ENCODE data around the gene PPIL3.

PPIL3 gene

DNA sequence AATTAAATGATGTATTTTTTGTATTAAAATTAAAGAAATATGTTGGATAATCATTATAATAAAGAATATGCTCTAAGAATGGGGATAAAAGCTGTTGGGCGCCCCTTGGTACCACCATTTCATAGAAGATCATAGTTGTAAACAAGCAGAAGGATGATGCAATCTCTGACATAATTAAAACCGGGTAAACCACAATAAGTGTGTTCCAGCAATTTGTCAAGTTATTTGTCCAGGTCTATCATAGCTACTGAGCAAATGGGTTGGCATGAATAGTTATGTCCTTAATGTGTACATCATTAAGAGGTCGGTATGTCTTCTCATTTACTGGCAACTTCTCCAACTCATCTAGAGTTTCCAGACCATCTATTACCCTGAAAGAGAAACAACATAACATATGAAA lies 17.7 kb downstream of the PPIL3 start:
- DNase-seq (ENCODE audit: extremely low read depth, low read depth): no peak
- TF ChIP-seq, protein P1, sequence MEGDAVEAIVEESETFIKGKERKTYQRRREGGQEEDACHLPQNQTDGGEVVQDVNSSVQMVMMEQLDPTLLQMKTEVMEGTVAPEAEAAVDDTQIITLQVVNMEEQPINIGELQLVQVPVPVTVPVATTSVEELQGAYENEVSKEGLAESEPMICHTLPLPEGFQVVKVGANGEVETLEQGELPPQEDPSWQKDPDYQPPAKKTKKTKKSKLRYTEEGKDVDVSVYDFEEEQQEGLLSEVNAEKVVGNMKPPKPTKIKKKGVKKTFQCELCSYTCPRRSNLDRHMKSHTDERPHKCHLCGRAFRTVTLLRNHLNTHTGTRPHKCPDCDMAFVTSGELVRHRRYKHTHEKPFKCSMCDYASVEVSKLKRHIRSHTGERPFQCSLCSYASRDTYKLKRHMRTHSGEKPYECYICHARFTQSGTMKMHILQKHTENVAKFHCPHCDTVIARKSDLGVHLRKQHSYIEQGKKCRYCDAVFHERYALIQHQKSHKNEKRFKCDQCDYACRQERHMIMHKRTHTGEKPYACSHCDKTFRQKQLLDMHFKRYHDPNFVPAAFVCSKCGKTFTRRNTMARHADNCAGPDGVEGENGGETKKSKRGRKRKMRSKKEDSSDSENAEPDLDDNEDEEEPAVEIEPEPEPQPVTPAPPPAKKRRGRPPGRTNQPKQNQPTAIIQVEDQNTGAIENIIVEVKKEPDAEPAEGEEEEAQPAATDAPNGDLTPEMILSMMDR (IDR thresholded peaks at IDR 0.05; ENCODE audit: low read depth, low read length, missing control alignments): no peak
- H3K4me3 ChIP-seq (replicated peaks; ENCODE audit: low read depth, low read length): no peak overlapping the region

DNA sequence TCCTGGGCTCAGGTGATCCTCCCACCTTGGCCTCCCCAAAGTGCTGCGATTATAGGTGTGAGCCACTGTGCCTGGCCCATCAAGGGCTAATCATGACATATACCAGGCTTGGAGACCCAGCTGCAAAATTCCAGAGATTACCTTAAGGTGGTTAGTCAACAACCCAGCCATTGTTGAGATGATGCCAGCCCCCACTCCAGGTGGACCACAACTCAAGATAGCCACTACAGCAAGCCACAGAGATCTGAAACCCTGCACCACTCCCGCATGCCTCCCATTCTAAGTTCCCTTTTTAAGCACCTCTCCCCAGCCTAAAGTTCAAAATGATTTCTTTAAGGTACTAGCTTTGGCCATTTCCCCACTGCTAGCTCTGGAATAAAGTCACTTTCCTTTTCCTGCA lies 19.9 kb downstream of the PPIL3 start:
- H3K4me3 ChIP-seq (replicated peaks; ENCODE audit: low read depth, low read length): no peak overlapping the region
- no peak for DNase-seq (ENCODE audit: extremely low read depth, low read depth)
- TF ChIP-seq, protein P1 (IDR thresholded peaks at IDR 0.05; ENCODE audit: low read depth, low read length, missing control alignments): no peak

DNA sequence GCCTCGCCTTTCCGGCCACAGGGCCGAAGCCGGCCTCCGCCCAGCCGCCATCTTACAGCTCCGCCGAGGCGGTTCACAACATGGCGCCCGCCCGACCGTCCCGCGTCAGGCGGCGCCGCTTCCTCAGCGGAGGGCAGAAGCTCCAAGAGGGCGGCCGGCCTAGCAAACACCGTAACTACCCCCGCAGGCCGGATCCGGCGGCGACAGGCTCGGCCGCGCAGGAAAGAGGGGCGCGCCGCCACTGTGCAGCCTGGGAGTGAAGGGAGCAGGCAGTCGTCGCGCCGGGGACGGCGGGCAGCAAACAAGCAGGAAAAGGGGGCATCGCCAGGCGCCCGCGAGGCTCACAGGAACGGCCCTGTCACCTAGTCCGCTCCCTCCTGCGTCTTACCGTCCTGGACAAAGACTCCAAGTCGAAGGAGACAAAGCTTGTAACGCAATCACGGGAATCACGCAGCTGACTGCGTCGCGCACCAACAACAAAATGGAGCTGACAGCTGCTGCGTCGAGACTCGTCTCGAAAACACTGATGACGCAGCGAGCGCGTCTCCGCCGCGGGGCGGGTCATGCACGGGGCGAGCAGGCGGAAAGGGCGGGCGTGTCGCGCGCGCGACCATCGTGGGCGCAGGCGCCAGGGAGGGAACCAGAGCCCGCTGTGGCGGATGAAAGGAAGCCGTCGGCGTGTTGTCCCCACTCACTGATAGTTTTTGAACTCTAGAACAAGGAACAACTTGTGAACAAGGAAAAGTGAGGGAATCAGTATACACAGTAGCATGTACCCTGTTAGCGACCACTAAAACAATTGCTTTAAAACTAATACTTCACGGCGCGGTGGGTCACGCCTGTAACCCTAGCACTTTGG lies 24.5 kb downstream of the PPIL3 start, which contains the start of gene CLK1:
Gene CLK1 (minus strand): TSS at position 483 of the 859 bp plus-strand sequence. CDS start 2,796 bp downstream, outside the sequence.
- TF ChIP-seq, protein P1 (IDR thresholded peaks at IDR 0.05; ENCODE audit: low read depth, low read length, missing control alignments): no peak
- peak within 1 kb of the TSS; percentile 87 for H3K4me3 ChIP-seq (replicated peaks; ENCODE audit: low read depth, low read length)
- peak; percentile 75 for DNase-seq (ENCODE audit: extremely low read depth, low read depth)

DNA sequence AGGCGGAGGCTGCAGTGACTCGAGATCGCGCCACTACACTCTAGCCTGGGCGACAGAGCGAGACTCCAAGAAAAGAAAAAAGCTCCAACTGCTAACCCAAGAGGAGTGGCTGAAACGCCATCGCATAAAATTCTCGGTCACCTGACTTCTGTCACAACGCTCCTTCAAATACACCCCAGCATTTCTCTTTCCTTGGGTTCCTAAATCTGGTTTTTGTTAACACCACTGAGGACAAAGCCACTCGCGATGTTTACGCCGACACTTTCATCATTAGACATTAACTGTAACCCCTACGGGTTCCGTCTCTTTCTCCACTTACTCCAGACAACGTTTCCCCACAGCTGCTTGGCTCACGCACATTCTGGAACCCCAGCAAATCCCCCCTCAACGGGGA lies 25.1 kb downstream of the PPIL3 start:
- no peak for DNase-seq (ENCODE audit: extremely low read depth, low read depth)
- TF ChIP-seq, protein P1 (IDR thresholded peaks at IDR 0.05; ENCODE audit: low read depth, low read length, missing control alignments): no peak
- peak overlapping the region; percentile 87 for H3K4me3 ChIP-seq (replicated peaks; ENCODE audit: low read depth, low read length)

DNA sequence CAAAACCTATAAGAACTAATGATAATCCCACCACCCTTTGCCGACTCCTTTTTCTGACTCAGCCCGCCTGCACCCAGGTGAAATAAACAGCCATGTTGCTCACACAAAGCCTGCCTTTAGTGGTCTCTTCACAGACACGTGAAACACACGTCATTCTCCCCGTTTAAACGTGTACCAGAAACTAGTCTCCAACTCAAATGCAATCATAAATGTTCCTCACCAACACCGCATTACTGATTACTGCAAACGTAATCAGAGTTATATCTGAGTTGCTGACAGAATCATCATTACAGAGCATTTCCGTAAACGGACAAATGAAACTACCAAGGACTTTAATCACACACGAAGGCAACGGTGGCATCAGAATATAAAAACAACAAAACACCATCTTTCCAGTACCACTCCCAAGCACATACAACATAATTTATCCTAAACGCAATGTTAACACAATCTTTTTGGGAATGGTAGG lies 26.3 kb downstream of the PPIL3 start:
- TF ChIP-seq, protein P1 (IDR thresholded peaks at IDR 0.05; ENCODE audit: low read depth, low read length, missing control alignments): no peak
- DNase-seq (ENCODE audit: extremely low read depth, low read depth): no peak
- peak overlapping the region; percentile 87 for H3K4me3 ChIP-seq (replicated peaks; ENCODE audit: low read depth, low read length)

DNA sequence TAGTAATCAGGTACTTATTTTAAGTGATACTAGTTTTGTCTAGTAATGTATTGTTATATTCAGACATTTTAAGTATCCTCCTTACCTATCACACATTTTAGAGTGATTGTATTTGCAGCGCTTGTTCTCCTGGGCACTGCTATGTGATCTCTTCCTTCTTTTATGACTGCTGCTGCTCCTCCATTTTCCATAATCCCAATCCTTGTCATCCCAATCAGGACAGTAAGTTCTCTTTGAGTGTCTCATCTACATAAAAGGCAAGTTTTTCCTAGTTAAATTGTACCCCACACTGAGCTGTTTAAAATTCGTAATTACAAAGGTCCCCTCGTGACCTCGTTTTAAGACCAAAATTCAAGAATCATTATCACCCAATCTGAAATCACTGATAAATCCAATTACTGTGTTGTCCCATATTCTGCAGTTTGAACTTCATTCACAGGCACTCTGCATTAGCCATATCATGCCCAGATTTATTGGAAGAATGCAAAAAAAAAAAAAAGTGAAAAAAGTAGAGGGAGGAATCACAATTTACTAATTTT lies 27.2 kb downstream of the PPIL3 start:
- DNase-seq (ENCODE audit: extremely low read depth, low read depth): no peak
- H3K4me3 ChIP-seq (replicated peaks; ENCODE audit: low read depth, low read length): peak overlapping the region; percentile 87
- TF ChIP-seq, protein P1 (IDR thresholded peaks at IDR 0.05; ENCODE audit: low read depth, low read length, missing control alignments): no peak
